Measurements from ENCODE around the gene FBP1. TPM values are rescaled to one million over a fixed set of nuclear protein-coding genes. Genes with fewer than 3 reads are reported as not detected.

FBP1 gene
- total and polyA plus RNA-seq, 2 donors (not counting 3 experiments of a cell fraction or from before 2014, with no cell fraction given): 2.5 to 3.8 TPM

DNA sequence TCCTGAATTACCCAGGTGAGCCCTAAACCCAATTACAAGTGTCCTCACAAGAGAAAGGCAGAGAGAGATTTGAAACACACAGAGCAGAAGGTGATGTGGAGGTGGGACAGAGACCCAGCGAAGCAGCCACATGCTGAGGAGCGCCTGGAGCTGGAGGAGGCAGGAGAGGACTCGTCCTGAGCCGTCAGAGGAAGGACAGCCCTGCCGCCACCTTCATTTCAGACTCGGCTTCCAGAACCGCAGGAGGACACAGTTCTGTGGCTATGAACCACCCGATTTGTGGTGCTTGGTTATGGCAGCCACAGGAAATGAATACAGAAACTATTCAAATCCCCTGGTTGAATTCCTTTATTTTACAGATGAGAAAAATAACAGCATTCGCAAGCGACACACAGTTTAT lies 16.4 kb upstream of the FBP1 start:
- Histone ChIP-seq H2AFZ (ENCODE audit: low read depth, low read length) (no peak overlapping the region), H3K9ac (replicated peaks; ENCODE audit: extremely low read depth, insufficient read depth, low read length) (no peak overlapping the region), H3K4me2 (ENCODE audit: insufficient read depth, low read length) (no peak overlapping the region), H3K36me3 (ENCODE audit: control insufficient read depth in 2 of 2, extremely low read depth in 1 of 2, insufficient read depth in 2 of 2, low read length in 2 of 2) (no peaks in the 10 kb centered on the region), H3K27me3 (ENCODE audit: control insufficient read depth in 2 of 2, insufficient read depth in 2 of 2, low read length in 2 of 2) (peaks cover 9 to 12% of the 10 kb centered on the region in 2 experiments), H3K27ac (ENCODE audit: insufficient read depth, low read depth, low read length) (no peak overlapping the region), H3K79me2 (ENCODE audit: control insufficient read depth, insufficient read depth, low read length) (no peaks in the 10 kb centered on the region), H4K20me1 (replicated peaks; ENCODE audit: control insufficient read depth, extremely low read depth, insufficient read depth, low read length) (no peaks in the 10 kb centered on the region), H3K4me3 (replicated peaks in 1 of 3; ENCODE audit: insufficient read depth in 1 of 3, low read depth in 1 of 3, low read length in 3 of 3) (no peak overlapping the region), H3K9me1 (replicated peaks; ENCODE audit: control insufficient read depth, extremely low read depth, insufficient read depth, low read length) (no peaks in the 10 kb centered on the region), H3K9me3 (replicated peaks; ENCODE audit: control insufficient read depth, insufficient read depth, low read length) (no peaks in the 10 kb centered on the region), H3K4me1 (ENCODE audit: control insufficient read depth, extremely low read depth, insufficient read depth, low read length) (no peaks in the 10 kb centered on the region)
- FAIRE-seq (no peak), DNase-seq (ENCODE audit: low read depth, low spot score) (no peak)
- dilution Hi-C loops (cut with MboI; ENCODE audit: extremely low pct_ligation_motif_present, low sequenced_read_pairs): loop anchor here (25.0 kb wide), 1 partner anchor 482 kb away; no protein-coding TSS in a partner anchor
- BruUV-seq (replicated peaks): no TSS peak
- ChIA-PET POLR2A (no interaction called here), CTCF (interaction anchor here (1.2 to 2.7 kb wide), 3 partner anchors 13 to 476 kb away, joined by 3 to 20 read pairs (median 6); no protein-coding TSS in a partner anchor)
- TF ChIP-seq JUN (IDR thresholded peaks at IDR 0.05; ENCODE audit: borderline replicate concordance, insufficient read depth, insufficient read length, low read depth) (no peak), MYC (IDR thresholded peaks at IDR 0.05; ENCODE audit: low read depth, low read length) (no peak), EZH2 (IDR thresholded peaks at IDR 0.05; ENCODE audit: borderline replicate concordance, low read depth, low read length, severe bottlenecking) (no peak), FOS (IDR thresholded peaks at IDR 0.05; ENCODE audit: borderline replicate concordance, insufficient read depth, low read length) (no peak), POLR2AphosphoS5 (IDR thresholded peaks at IDR 0.05; ENCODE audit: insufficient read depth, low read depth, low read length) (no peak), POLR2A (IDR thresholded peaks at IDR 0.05; ENCODE audit: low read depth, low read length) (no peak), GATA2 (IDR thresholded peaks at IDR 0.05; ENCODE audit: insufficient read depth, insufficient read length, low read depth, low read length) (no peak)
- TF ChIP-seq, protein P1, sequence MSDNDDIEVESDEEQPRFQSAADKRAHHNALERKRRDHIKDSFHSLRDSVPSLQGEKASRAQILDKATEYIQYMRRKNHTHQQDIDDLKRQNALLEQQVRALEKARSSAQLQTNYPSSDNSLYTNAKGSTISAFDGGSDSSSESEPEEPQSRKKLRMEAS (IDR thresholded peaks at IDR 0.05; ENCODE audit: insufficient read depth, insufficient read length): no peak
- TF ChIP-seq, protein P2, sequence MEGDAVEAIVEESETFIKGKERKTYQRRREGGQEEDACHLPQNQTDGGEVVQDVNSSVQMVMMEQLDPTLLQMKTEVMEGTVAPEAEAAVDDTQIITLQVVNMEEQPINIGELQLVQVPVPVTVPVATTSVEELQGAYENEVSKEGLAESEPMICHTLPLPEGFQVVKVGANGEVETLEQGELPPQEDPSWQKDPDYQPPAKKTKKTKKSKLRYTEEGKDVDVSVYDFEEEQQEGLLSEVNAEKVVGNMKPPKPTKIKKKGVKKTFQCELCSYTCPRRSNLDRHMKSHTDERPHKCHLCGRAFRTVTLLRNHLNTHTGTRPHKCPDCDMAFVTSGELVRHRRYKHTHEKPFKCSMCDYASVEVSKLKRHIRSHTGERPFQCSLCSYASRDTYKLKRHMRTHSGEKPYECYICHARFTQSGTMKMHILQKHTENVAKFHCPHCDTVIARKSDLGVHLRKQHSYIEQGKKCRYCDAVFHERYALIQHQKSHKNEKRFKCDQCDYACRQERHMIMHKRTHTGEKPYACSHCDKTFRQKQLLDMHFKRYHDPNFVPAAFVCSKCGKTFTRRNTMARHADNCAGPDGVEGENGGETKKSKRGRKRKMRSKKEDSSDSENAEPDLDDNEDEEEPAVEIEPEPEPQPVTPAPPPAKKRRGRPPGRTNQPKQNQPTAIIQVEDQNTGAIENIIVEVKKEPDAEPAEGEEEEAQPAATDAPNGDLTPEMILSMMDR (IDR thresholded peaks at IDR 0.05; ENCODE audit: extremely low read depth in 1 of 2, insufficient read depth in 1 of 2, low read depth in 1 of 2, low read length in 2 of 2): no peak
- intact Hi-C loops (cut with micrococcal nuclease): no loop called here
